Testis (tissue), 3 donors: Measurements from ENCODE around the gene IFNL4. TPM values are rescaled to one million over a fixed set of nuclear protein-coding genes. Genes with fewer than 3 reads are reported as not detected.
"Not testable (repeated sequence)": the region's sequence is repeated elsewhere in the genome, so short reads cannot be mapped to it uniquely, and the experiment has no call there.

Experiments used
- DNase-seq: peaks from one replicate; pipeline ENCODE4 v3.0.0-alpha.2; 2019
- H3K27ac ChIP-seq, 2 donors: fragments of 200-600 bp; sonication (generic); one replicate each; pipeline ENCODE4 v1.5.1; 2019
- H3K27me3 ChIP-seq: fragments of 200-600 bp; sonication (generic); one replicate; pipeline ENCODE4 v1.5.1; 2019
- H3K36me3 ChIP-seq: fragments of 200-600 bp; sonication (generic); one replicate; pipeline ENCODE4 v1.5.1; 2017; ENCODE audit warnings: low read depth; ENCODE audit errors: missing control alignments
- H3K4me1 ChIP-seq: fragments of 200-600 bp; sonication (generic); one replicate; pipeline ENCODE4 v1.5.1; 2019
- H3K4me3 ChIP-seq, 2 donors: fragments of 200-600 bp; sonication (generic); one replicate each; pipeline ENCODE4 v1.5.1; 2017 to 2019
- H3K9me3 ChIP-seq: fragments of 200-600 bp; sonication (generic); one replicate; pipeline ENCODE4 v1.5.1; 2017
- CTCF ChIP-seq, 3 experiments: fragments of 450-650 bp in 2 of 3; fragments of 200-600 bp in 1 of 3; sonication (generic) in 1 of 3; IDR thresholded peaks; one replicate each; pipeline ENCODE4 v1.5.1; 2016 to 2019; ENCODE audit warnings: antibody characterized with exemption in 3 of 3, mild to moderate bottlenecking in 2 of 3, moderate library complexity in 1 of 3
- POLR2A ChIP-seq: fragments of 450-650 bp; IDR thresholded peaks from one replicate; pipeline ENCODE4 v1.6.1; 2017; ENCODE audit warnings: antibody characterized with exemption, mild to moderate bottlenecking, moderate library complexity
- WGBS, 2 donors: methylation state at CpG; one replicate each; pipeline ENCODE4 v1.1.5; 2018; 5-methylcytosine and 5-hydroxymethylcytosine counted together
- intact Hi-C: fragments of 100-400 bp; cut with DNase I; formaldehyde crosslinking; loops from one replicate; pipeline ENCODE4 v1.15.1; 2023; ENCODE audit warnings: low total_unique reads
- polyA plus RNA-seq: library from polyadenylated mRNA; stranded (reverse); fragments of 350-450 nt; fragmentation: Illumina TruSeq; extraction: RNeasy Lipid Tissue Mini Kit (QIAGEN cat#74804); gene quantifications from one replicate; pipeline ENCODE4 v1.2.3, GENCODE V29; 2014; ENCODE audit warnings: low read depth, low replicate concordance; ENCODE audit not compliant: insufficient read depth
- total RNA-seq, 2 donors: library from RNA; depleted of rRNA; stranded (reverse); fragments of >200 nt; gene quantifications; one replicate each; pipeline ENCODE4 v1.2.3, GENCODE V29; 2016

IFNL4 gene
- total and polyA plus RNA-seq, 3 donors from 2014 or later = not detected

GRCh38 chr19:39284032-39284431 is 35.4 kb upstream of the IFNL4 start:
- Histone ChIP-seq H3K9me3 (no peaks in the 10 kb centered on the region), H3K4me1 (no peaks in the 10 kb centered on the region), H3K27ac (no peak overlapping the region), H3K4me3 (no peak overlapping the region), H3K36me3 (no peaks in the 10 kb centered on the region), H3K27me3 (no peaks in the 10 kb centered on the region)
- intact Hi-C loops = no loop called here
- WGBS, 2 donors = 81 to 91% methylated on average over 1 of the region's 1 CpG
- TF ChIP-seq CTCF (IDR thresholded peaks at IDR 0.05) (no peak), POLR2A (no peak)
- DNase-seq = no peak

- TF ChIP-seq CTCF (IDR thresholded peaks at IDR 0.05) (no peak), POLR2A (no peak)
- H3K4me3 ChIP-seq = no peak overlapping the region
- no peaks in the 10 kb centered on the region for H3K36me3 ChIP-seq
- H3K4me1 ChIP-seq = no peaks in the 10 kb centered on the region
- DNase-seq = no peak
- no peaks in the 10 kb centered on the region for H3K9me3 ChIP-seq
- intact Hi-C loops = no loop called here
- WGBS, 2 donors = 69 to 75% methylated on average over 1 of the region's 1 CpG
- no peaks in the 10 kb centered on the region for H3K27me3 ChIP-seq
- no peak overlapping the region for H3K27ac ChIP-seq
These were observed 33.4 kb upstream of the IFNL4 start for GRCh38 chr19:39282021-39282420.

GRCh38 chr19:39277598-39277997 is 28.9 kb upstream of the IFNL4 start:
- H3K27ac ChIP-seq = no peak overlapping the region
- H3K36me3 ChIP-seq = no peaks in the 10 kb centered on the region
- no peaks in the 10 kb centered on the region for H3K4me1 ChIP-seq
- no peak overlapping the region for H3K4me3 ChIP-seq
- 84 to 86% methylated on average over 7 of the region's 7 CpGs for WGBS, 2 donors
- no peaks in the 10 kb centered on the region for H3K27me3 ChIP-seq
- intact Hi-C loops = no loop called here
- DNase-seq = no peak
- TF ChIP-seq CTCF (IDR thresholded peaks at IDR 0.05) = no peak
- TF ChIP-seq POLR2A = no peak
- H3K9me3 ChIP-seq = no peaks in the 10 kb centered on the region

- intact Hi-C loops = no loop called here
- Histone ChIP-seq H3K9me3 (no peaks in the 10 kb centered on the region), H3K4me1 (no peaks in the 10 kb centered on the region), H3K27me3 (no peaks in the 10 kb centered on the region), H3K27ac (no peak overlapping the region), H3K4me3 (no peak overlapping the region), H3K36me3 (no peaks in the 10 kb centered on the region)
- TF ChIP-seq POLR2A (no peak), CTCF (IDR thresholded peaks at IDR 0.05) (no peak)
- no peak for DNase-seq
- WGBS, 2 donors = 88 to 90% methylated on average over 5 of the region's 5 CpGs
These were observed 28.1 kb upstream of the IFNL4 start for GRCh38 chr19:39276740-39277139.

GRCh38 chr19:39275578-39275977 is 26.9 kb upstream of the IFNL4 start:
- no peak for DNase-seq
- TF ChIP-seq POLR2A = no peak
- TF ChIP-seq CTCF (IDR thresholded peaks at IDR 0.05) = no peak
- 81 to 82% methylated on average over 5 of the region's 5 CpGs for WGBS, 2 donors
- intact Hi-C loops = no loop called here
- H3K4me3 ChIP-seq = no peak overlapping the region
- H3K27ac ChIP-seq = no peak overlapping the region
- no peaks in the 10 kb centered on the region for H3K36me3 ChIP-seq
- H3K4me1 ChIP-seq = no peaks in the 10 kb centered on the region
- H3K9me3 ChIP-seq = no peaks in the 10 kb centered on the region
- no peaks in the 10 kb centered on the region for H3K27me3 ChIP-seq

- H3K36me3 ChIP-seq, H3K27ac ChIP-seq, DNase-seq, H3K9me3 ChIP-seq, H3K4me3 ChIP-seq, H3K27me3 ChIP-seq, H3K4me1 ChIP-seq, intact Hi-C loops: not testable (repeated sequence)
- WGBS, 2 donors = 89 to 93% methylated on average over 5 of the region's 5 CpGs
These were observed 25.2 kb upstream of the IFNL4 start for GRCh38 chr19:39273859-39274258.
